ENCODE results near the gene REC8. TPM values are rescaled to one million over a fixed set of nuclear protein-coding genes. Genes with fewer than 3 reads are reported as not detected.
A peak's percentile ranks its signal among the peaks of the same experiment; 100 is the strongest.
"Not testable (repeated sequence)": the region's sequence is repeated elsewhere in the genome, so short reads cannot be mapped to it uniquely, and the experiment has no call there.

The REC8 gene
- total and polyA plus RNA-seq, 2 experiments from 2014 or later = 44.8 to 170 TPM

GRCh38 chr14:24197056-24197450 lies 25.2 kb downstream of the REC8 start:
- Histone ChIP-seq H3K79me2 (peaks cover 63% of the 10 kb centered on the region), H4K20me1 (ENCODE audit: insufficient read depth, poor library complexity, severe bottlenecking) (no peaks in the 10 kb centered on the region), H3K36me3 (replicated peaks; ENCODE audit: insufficient read depth, low read depth) (no peaks in the 10 kb centered on the region), H3K4me3 (no peak overlapping the region), H3K4me1 (ENCODE audit: insufficient read depth) (peaks cover 13% of the 10 kb centered on the region), H3K27ac (peak overlapping the region; percentile 99), H3K9me3 (ENCODE audit: low read depth) (no peaks in the 10 kb centered on the region), H2AFZ (no peak overlapping the region), H3K27me3 (no peaks in the 10 kb centered on the region), H3K4me2 (peak overlapping the region; percentile 94), H3K9me2 (replicated peaks; ENCODE audit: insufficient read depth) (no peaks in the 10 kb centered on the region)
- 95% methylated on average over 2 of the region's 2 CpGs for WGBS (ENCODE audit: low lambda C conversion rate, missing lambda C conversion rate)
- TF ChIP-seq CTCF (IDR thresholded peaks at IDR 0.05; ENCODE audit: poor library complexity) (no peak), EZH2 (IDR thresholded peaks at IDR 0.05; ENCODE audit: borderline replicate concordance) (no peak), EZH2phosphoT487 (IDR thresholded peaks at IDR 0.05; ENCODE audit: low read depth, severe bottlenecking, unreplicated experiment) (no peak)
- no peak for DNase-seq (ENCODE audit: low spot score)

- peaks cover 50% of the 10 kb centered on the region for H3K79me2 ChIP-seq
These were observed 27.1 kb downstream of the REC8 start for GRCh38 chr14:24198814-24199524.

GRCh38 chr14:24202538-24202937 lies 30.7 kb downstream of the REC8 start:
- DNase-seq (ENCODE audit: low spot score); H3K27me3 ChIP-seq; H3K4me1 ChIP-seq (ENCODE audit: insufficient read depth); H3K4me2 ChIP-seq; H3K9me2 ChIP-seq (replicated peaks; ENCODE audit: insufficient read depth); H3K9me3 ChIP-seq (ENCODE audit: low read depth); H4K20me1 ChIP-seq (ENCODE audit: insufficient read depth, poor library complexity, severe bottlenecking); H3K4me3 ChIP-seq; H2AFZ ChIP-seq; H3K36me3 ChIP-seq (replicated peaks; ENCODE audit: insufficient read depth, low read depth); H3K27ac ChIP-seq: not testable (repeated sequence)
- H3K79me2 ChIP-seq = peaks cover 25% of the 10 kb centered on the region
- 70% methylated on average over 8 of the region's 8 CpGs for WGBS (ENCODE audit: low lambda C conversion rate, missing lambda C conversion rate)

More at GRCh38 chr14:24198814-24199524, 27.1 kb downstream of the REC8 start:
- no peaks in the 10 kb centered on the region for H4K20me1 ChIP-seq (ENCODE audit: insufficient read depth, poor library complexity, severe bottlenecking)
- WGBS (ENCODE audit: low lambda C conversion rate, missing lambda C conversion rate) = 97% methylated on average over 7 of the region's 7 CpGs
- H3K9me3 ChIP-seq (ENCODE audit: low read depth) = no peaks in the 10 kb centered on the region
- H3K4me3 ChIP-seq = no peak overlapping the region
- TF ChIP-seq EZH2phosphoT487 (IDR thresholded peaks at IDR 0.05; ENCODE audit: low read depth, severe bottlenecking, unreplicated experiment) (no peak), CTCF (IDR thresholded peaks at IDR 0.05; ENCODE audit: poor library complexity) (no peak), EZH2 (IDR thresholded peaks at IDR 0.05; ENCODE audit: borderline replicate concordance) (no peak)
- H3K27me3 ChIP-seq = no peaks in the 10 kb centered on the region
- H2AFZ ChIP-seq = no peak overlapping the region
- peak overlapping the region; percentile 30 for H3K27ac ChIP-seq
- H3K4me2 ChIP-seq = no peak overlapping the region
- DNase-seq (ENCODE audit: low spot score) = no peak
- no peaks in the 10 kb centered on the region for H3K9me2 ChIP-seq (replicated peaks; ENCODE audit: insufficient read depth)
- no peaks in the 10 kb centered on the region for H3K36me3 ChIP-seq (replicated peaks; ENCODE audit: insufficient read depth, low read depth)
- H3K4me1 ChIP-seq (ENCODE audit: insufficient read depth) = peaks cover 13% of the 10 kb centered on the region

- H3K9me3 ChIP-seq (ENCODE audit: low read depth); H4K20me1 ChIP-seq (ENCODE audit: insufficient read depth, poor library complexity, severe bottlenecking); H3K4me3 ChIP-seq; H3K9me2 ChIP-seq (replicated peaks; ENCODE audit: insufficient read depth); H2AFZ ChIP-seq; H3K36me3 ChIP-seq (replicated peaks; ENCODE audit: insufficient read depth, low read depth); H3K4me2 ChIP-seq; H3K27me3 ChIP-seq; DNase-seq (ENCODE audit: low spot score); H3K27ac ChIP-seq; H3K4me1 ChIP-seq (ENCODE audit: insufficient read depth): not testable (repeated sequence)
- WGBS (ENCODE audit: low lambda C conversion rate, missing lambda C conversion rate) = 99% methylated on average over 16 of the region's 16 CpGs
- H3K79me2 ChIP-seq = peaks cover 18% of the 10 kb centered on the region
These were observed 31.5 kb downstream of the REC8 start for GRCh38 chr14:24203249-24203886.

Measured in hepatocyte (in vitro differentiated cells).